HT1080 (cell line): ENCODE data around the gene POLR2H. TPM values are rescaled to one million over a fixed set of nuclear protein-coding genes. Genes with fewer than 3 reads are reported as not detected.

ENCODE experiments used
- DNase-seq: peaks from one replicate; pipeline ENCODE4 v3.0.0-alpha.2; 2015; ENCODE audit warnings: low read depth
- total RNA-seq: library from RNA; depleted of rRNA; stranded (reverse); fragments of >200 nt; shearing (Covaris generic); gene quantifications from 2 replicates; pipeline ENCODE4 v1.2.3, GENCODE V29; 2014

POLR2H gene
- total RNA-seq, 1 experiment from 2014 or later, result 327 TPM

DNA sequence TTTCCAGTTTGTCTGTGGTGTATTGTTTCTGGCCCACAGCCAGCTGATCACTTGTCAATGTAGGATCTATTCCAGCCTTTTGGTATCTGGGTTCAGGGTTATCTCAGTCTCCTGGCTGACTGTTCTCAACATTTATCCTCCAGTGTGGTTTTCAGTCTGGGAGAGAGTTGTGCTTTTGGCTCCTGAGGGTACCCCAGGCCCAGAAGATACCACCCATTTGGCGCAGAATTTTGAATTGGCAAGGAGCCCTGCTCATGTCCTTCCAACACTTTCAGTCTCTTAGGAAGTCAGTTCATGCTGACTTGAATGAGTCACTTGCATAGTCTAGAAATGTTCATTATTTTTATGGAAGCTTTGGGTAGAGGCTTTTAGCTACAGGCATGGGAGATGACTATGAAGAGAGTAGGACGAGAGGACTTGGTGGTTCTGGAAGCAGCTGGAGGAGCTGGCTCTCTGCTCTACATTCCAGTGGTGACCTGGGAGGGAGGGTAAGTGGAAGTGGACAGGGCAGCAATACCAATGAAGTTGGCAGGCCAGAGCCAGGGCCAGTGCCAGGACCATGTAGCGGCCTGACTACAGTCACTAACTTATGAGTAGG is 7.2 kb downstream of the POLR2H start:
- peak; percentile 54 for DNase-seq

DNA sequence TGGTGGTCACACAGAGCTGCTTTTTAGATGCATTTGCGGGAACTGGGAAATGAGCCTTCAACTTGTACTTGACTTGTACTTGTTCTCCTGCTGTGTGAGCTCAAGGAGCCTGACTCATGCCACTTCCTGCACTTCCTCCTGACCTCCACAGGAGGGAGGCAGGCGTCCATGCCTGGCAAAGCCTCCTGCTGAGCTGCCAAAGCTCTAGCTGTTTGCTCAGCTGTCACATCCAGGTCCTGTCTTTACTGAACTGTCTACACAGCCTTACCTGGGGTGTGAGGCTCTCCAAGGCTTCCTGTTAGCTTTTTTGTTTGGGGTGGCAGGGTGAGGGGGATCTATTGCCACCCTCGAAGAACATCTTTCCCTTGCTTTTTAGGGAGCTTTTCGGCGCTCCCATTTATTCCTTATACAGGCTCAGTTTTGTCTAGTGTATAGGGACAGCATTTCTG is 10.1 kb downstream of the POLR2H start:
- DNase-seq, result peak; percentile 93

GRCh38 chr3:184372296-184372821 is 10.8 kb downstream of the POLR2H start:
- DNase-seq, result no peak

DNA sequence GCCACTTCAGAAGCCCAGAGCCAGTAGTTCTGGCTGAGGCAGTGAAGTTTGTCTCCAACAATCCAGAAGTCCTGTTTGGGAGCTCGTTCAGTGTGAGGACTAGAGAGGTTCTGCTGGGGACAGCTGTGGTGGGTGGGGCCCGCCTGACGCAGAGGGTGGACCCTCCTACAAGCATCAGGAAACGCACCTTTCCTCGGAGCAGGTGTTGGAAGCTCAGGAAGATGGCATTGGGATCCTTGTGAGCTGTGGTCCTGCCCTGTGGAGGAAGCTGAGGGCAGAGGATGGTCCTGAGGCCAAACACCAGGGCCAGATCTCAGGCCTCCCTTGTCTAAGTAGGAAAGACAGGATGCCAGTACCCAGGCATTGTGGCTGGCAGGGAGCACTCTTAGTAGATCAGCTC is 11.4 kb downstream of the POLR2H start:
- DNase-seq, result no peak

- DNase-seq, result no peak
Measured at GRCh38 chr3:184373422-184373821, 11.9 kb downstream of the POLR2H start.

- no peak for DNase-seq
Measured at GRCh38 chr3:184375747-184376461, 14.4 kb downstream of the POLR2H start.

DNA sequence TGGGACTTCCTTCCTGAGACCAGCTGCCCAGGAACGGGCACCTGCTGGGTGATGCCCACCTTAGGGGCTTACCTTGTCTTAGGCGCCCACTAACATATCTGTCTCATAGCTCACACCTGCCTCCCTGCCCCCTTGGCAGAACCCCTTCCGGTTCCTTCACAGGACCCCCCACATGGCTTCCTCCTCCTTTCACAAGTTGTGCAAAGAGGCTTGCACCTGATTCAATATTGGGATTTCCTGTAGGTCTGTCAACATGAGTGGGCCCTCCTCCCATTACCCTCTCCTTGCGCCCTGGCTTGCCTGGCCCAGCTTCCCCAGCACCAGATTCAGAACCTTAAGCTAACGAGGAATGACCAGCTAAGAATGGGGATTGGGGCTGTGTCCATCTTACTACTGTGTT is 15.9 kb downstream of the POLR2H start:
- no peak for DNase-seq

DNA sequence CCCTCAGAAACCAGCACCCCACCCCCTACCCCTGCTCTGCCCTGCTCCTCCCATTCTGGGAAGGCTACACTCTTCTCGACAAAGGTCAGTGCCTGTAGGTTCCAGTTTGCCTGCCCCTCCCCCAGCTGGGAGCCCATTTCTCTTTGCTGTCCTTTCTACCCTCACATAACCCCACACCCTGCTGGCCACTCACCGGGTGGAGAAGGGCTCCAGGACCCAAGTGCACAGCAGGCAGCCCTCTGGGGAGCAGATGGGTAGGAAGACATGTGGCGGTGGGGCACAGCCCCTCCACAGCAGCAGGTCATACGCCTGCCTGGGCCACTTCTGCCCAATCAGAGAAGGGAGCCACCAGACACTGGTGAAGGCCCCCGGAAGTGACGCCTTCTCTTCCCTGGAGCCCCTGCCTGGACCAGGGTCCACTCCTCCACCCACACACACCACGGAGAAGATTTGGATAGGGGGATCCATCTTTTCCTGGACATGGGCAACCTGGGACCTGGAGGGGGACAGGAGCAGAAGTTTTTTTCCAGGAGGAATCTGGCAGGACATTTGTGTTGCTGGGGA is 16.5 kb downstream of the POLR2H start, which contains the start of gene THPO:
TSS of gene THPO (minus strand) at position 326 of the 564 bp plus-strand sequence. CDS start 1,948 bp downstream, outside the sequence.
- no peak for DNase-seq

GRCh38 chr3:184378651-184379357 is 17.3 kb downstream of the POLR2H start:
- no peak for DNase-seq

GRCh38 chr3:184379358-184380184 is 18.1 kb downstream of the POLR2H start, which contains the start of gene CHRD:
Gene CHRD, plus strand, starts transcription at chr3:184380054. Its CDS starts 265 bp downstream, at chr3:184380319.
- DNase-seq, result no peak

GRCh38 chr3:184380185-184380626 is 18.7 kb downstream of the POLR2H start:
- no peak for DNase-seq

DNA sequence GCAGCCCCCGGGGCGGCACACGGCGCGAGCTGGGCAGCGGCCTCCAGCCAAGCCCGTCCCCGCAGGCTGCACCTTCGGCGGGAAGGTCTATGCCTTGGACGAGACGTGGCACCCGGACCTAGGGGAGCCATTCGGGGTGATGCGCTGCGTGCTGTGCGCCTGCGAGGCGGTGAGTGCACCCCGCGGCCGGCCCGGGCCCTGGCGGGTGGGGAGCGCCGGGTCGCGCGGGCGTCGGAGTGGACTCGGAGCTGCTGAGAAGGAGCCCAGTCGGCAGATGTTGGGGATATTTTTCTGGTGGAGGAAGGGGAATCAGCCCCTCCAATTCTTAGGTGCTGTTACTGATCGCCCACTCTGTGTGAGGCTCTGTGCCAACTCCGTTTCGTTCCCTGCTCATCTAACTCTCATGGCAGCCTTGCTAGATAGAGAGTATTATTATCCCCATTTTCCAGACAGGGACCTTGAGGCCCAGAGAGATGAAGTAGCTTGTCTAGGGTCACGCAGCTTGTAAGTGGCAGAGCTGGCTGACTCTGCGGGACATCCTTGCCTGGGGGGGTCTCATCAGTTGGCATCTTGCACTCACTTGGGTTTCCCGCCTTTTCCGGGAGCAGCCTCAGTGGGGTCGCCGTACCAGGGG is 19.2 kb downstream of the POLR2H start:
- no peak for DNase-seq

DNA sequence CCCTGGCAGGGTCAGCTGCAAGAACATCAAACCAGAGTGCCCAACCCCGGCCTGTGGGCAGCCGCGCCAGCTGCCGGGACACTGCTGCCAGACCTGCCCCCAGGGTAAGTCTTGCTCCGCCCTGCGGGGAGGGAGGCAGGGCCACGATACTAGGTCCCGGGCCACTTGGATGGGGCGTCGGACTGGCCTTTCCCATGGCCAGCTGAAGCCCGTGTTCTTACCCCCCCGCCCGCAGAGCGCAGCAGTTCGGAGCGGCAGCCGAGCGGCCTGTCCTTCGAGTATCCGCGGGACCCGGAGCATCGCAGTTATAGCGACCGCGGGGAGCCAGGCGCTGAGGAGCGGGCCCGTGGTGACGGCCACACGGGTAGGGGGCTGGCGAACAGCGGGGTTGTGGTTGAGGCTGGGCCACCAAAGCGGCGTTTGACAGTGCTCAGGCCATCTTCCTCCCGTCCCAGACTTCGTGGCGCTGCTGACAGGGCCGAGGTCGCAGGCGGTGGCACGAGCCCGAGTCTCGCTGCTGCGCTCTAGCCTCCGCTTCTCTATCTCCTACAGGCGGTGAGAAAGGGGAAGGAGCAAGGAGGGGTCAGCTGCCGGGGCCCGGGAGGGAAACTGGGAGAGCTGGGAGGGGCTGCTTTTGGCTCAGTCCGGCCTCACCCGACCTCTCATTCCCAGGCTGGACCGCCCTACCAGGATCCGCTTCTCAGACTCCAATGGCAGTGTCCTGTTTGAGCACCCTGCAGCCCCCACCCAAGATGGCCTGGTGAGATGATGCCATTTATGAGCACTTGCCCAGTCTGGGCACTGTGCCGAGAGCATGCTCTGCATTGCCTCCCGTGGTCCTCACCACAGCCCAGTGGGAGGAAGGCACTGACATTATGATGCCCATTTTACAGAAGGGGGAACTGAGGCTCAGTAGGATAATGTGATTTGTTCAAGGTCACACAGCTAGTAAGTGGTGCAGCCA is 20.0 kb downstream of the POLR2H start:
- no peak for DNase-seq

DNA sequence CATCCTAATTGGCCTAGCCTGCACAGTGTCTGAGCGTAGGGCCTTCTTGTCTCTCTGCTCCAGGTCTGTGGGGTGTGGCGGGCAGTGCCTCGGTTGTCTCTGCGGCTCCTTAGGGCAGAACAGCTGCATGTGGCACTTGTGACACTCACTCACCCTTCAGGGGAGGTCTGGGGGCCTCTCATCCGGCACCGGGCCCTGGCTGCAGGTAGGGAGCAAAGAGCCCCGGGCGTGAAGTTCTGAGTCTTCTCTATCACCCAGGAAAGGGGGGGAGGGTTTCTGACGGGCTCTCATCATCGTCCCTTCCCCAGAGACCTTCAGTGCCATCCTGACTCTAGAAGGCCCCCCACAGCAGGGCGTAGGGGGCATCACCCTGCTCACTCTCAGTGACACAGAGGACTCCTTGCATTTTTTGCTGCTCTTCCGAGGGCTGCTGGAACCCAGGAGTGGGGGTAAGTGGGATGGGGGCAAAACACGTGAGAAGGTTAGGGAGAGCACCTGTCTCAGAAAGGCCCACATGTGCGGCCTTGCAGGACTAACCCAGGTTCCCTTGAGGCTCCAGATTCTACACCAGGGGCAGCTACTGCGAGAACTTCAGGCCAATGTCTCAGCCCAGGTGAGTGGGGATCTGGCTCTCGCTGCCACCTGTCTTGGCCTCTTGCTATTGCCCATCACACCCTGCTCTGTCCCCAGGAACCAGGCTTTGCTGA is 21.0 kb downstream of the POLR2H start:
- no peak for DNase-seq

- no peak for DNase-seq
Measured at GRCh38 chr3:184383033-184383740, 21.7 kb downstream of the POLR2H start.

- no peak for DNase-seq
Measured at GRCh38 chr3:184384342-184384741, 22.8 kb downstream of the POLR2H start.

DNA sequence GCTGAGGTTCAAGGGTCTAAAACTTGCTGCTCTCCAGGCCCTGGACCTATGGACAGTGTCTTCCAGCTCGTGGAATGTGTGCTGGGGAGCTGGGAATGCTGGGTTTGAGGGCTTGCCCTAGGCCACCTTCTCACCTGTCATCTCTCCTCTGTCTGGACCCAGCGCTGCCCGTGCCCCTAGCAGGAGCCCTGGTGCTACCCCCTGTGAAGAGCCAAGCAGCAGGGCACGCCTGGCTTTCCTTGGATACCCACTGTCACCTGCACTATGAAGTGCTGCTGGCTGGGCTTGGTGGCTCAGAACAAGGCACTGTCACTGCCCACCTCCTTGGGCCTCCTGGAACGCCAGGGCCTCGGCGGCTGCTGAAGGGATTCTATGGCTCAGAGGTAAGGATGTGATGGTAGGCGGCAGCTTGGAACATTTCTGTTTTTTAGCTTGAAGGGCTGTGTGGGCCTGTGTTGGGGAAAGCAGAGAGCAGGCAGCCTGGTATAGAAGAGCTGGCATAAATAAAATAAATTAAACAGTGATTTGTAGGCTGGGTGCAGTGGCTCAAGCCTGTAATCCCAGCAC is 23.4 kb downstream of the POLR2H start:
- no peak for DNase-seq
